ENCODE results near the gene DENR. TPM values are rescaled to one million over a fixed set of nuclear protein-coding genes. Genes with fewer than 3 reads are reported as not detected.

The DENR gene
- total and polyA plus RNA-seq, 2 of the 8 experiments (the other 6 are each of a cell fraction or from before 2014, with no cell fraction given): 26.9 to 84.0 TPM

DNA sequence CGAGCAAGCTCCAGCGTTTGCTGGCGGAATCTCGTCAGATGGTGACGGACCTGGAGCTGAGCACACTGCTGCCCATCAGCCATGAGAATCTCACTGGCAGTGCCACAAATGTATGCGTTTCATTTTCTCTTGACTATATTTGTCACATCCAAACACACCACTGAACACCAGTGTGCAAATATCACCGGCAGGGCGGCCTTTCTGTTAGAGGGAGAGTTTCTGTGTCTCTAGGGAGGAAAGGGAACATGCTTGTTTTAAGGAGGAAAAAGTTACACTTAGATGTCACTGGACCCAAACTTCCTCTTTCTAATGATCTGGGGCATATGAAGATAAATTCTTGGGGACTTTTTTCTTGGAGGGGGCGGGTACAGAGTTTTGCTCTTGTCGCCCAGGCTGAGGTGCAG lies 60.7 kb downstream of the DENR start:
- H3K18ac ChIP-seq (ENCODE audit: extremely low read depth, low read length): no peak overlapping the region
- H3K56ac ChIP-seq (replicated peaks; ENCODE audit: insufficient read length, low read depth, low read length): no peak overlapping the region
- WGBS, 2 experiments (ENCODE audit: extremely low coverage in 1 of 2, insufficient coverage in 1 of 2, insufficient read length in 1 of 2, insufficient replicate concordance in 2 of 2, low coverage in 1 of 2, low lambda C conversion rate in 2 of 2, missing lambda C conversion rate in 1 of 2): 89% methylated on average over 10 of the region's 10 CpGs; no CpG with 5 or more reads in 1 of the 2 experiments
- H3K79me2 ChIP-seq (ENCODE audit: control insufficient read depth in 1 of 2, insufficient read depth in 2 of 2, low read length in 2 of 2): no peaks in the 10 kb centered on the region
- no peak overlapping the region for H2BK120ac ChIP-seq (replicated peaks; ENCODE audit: low read depth, low read length)
- H2BK20ac ChIP-seq (ENCODE audit: low read length): no peak overlapping the region
- H4K20me1 ChIP-seq (replicated peaks in 1 of 2; ENCODE audit: control insufficient read depth in 1 of 2, insufficient read depth in 2 of 2, low read length in 2 of 2): no peaks in the 10 kb centered on the region
- H3K4me2 ChIP-seq (ENCODE audit: insufficient read depth in 1 of 2, low read depth in 2 of 2, low read length in 2 of 2): no peak overlapping the region
- H3K36me3 ChIP-seq (ENCODE audit: control insufficient read depth in 2 of 4, insufficient read depth in 4 of 4, low read length in 3 of 4): no peaks in the 10 kb centered on the region
- TF ChIP-seq TAF1 (IDR thresholded peaks at IDR 0.05; ENCODE audit: low read depth, low read length) (no peak), GTF2F1 (IDR thresholded peaks at IDR 0.05; ENCODE audit: borderline replicate concordance, low read depth, low read length) (no peak), BCL11A (IDR thresholded peaks at IDR 0.05; ENCODE audit: low read depth in 2 of 2, low read length in 2 of 2) (no peak), SIN3A (conservative IDR thresholded peaks at IDR 0.05 in 1 of 2, IDR thresholded peaks at IDR 0.05 in 1 of 2; ENCODE audit: low read depth in 1 of 2, low read length in 2 of 2) (no peak), TCF12 (IDR thresholded peaks at IDR 0.05; ENCODE audit: low read depth, low read length) (no peak), SUZ12 (IDR thresholded peaks at IDR 0.05; ENCODE audit: low read length) (no peak), SIX5 (IDR thresholded peaks at IDR 0.05; ENCODE audit: low read depth, low read length) (no peak), HDAC2 (IDR thresholded peaks at IDR 0.05; ENCODE audit: borderline replicate concordance in 1 of 2, low read depth in 2 of 2, low read length in 2 of 2) (no peak), PHF8 (conservative IDR thresholded peaks at IDR 0.05; ENCODE audit: low read depth, low read length) (no peak), BRCA1 (IDR thresholded peaks at IDR 0.05; ENCODE audit: low read depth, low read length) (no peak), TBP (IDR thresholded peaks at IDR 0.05; ENCODE audit: low read depth, low read length) (no peak), CEBPB (IDR thresholded peaks at IDR 0.05; ENCODE audit: low read depth, low read length) (no peak), NANOG (IDR thresholded peaks at IDR 0.05; ENCODE audit: insufficient read depth, low read depth, low read length, poor library complexity, severe bottlenecking) (no peak)
- TF ChIP-seq, protein P1, sequence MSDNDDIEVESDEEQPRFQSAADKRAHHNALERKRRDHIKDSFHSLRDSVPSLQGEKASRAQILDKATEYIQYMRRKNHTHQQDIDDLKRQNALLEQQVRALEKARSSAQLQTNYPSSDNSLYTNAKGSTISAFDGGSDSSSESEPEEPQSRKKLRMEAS (IDR thresholded peaks at IDR 0.05): no peak
- H3K4me3 ChIP-seq (ENCODE audit: extremely low read depth in 1 of 4, insufficient read depth in 2 of 4, low read depth in 3 of 4, low read length in 4 of 4): no peak overlapping the region
- H3K23ac ChIP-seq (ENCODE audit: insufficient read length): no peak overlapping the region
- no peak for FAIRE-seq
- H4K91ac ChIP-seq (replicated peaks; ENCODE audit: insufficient read length, low read length): no peak overlapping the region
- 0 out of 2 replicates have a peak, but pooled peaks cover 1% of the 10 kb centered on the region for H3K23me2 ChIP-seq (ENCODE audit: low read depth, low read length)
- no peaks in the 10 kb centered on the region for H3K79me1 ChIP-seq (ENCODE audit: low read depth, low read length)
- H4K5ac ChIP-seq (ENCODE audit: insufficient read length, low read depth, low read length): no peak overlapping the region
- ChIA-PET CTCF (ENCODE audit: partially characterized antibody) (interaction anchor here (1.6 kb wide), 1 partner anchor 21 kb away, joined by 3 read pairs; no protein-coding TSS in a partner anchor), POLR2A (ENCODE audit: partially characterized antibody) (no interaction called here)
- no peak overlapping the region for H2AK5ac ChIP-seq (ENCODE audit: low read depth, low read length)
- no peak overlapping the region for H2AFZ ChIP-seq (ENCODE audit: low read length)
- H3K4ac ChIP-seq (replicated peaks; ENCODE audit: insufficient read length, low read depth, low read length): no peak overlapping the region
- H3K14ac ChIP-seq (ENCODE audit: insufficient read length): no peak overlapping the region
- no peak overlapping the region for H3K27ac ChIP-seq (ENCODE audit: low read depth, low read length)
- H3K27me3 ChIP-seq (replicated peaks in 1 of 4; ENCODE audit: control insufficient read depth in 3 of 4, extremely low read depth in 1 of 4, insufficient read depth in 3 of 4, low read length in 3 of 4): no peaks in the 10 kb centered on the region
- no peaks in the 10 kb centered on the region for H3K4me1 ChIP-seq (replicated peaks in 1 of 4; ENCODE audit: control insufficient read depth in 3 of 4, insufficient read depth in 4 of 4, low read length in 3 of 4)
- no peak overlapping the region for H3K9ac ChIP-seq (replicated peaks in 1 of 4; ENCODE audit: extremely low read depth in 1 of 4, low read depth in 3 of 4, low read length in 3 of 4)
- no peak for DNase-seq (ENCODE audit: low read depth in 1 of 2, low spot score in 2 of 2)
- no peaks in the 10 kb centered on the region for H3K9me3 ChIP-seq (ENCODE audit: insufficient read depth in 2 of 2, low read depth in 1 of 2, low read length in 1 of 2)
- no peak overlapping the region for H2BK15ac ChIP-seq (ENCODE audit: low read length)
- no peak overlapping the region for H4K8ac ChIP-seq (ENCODE audit: extremely low read depth, insufficient read depth, low read length)
- H2BK12ac ChIP-seq (ENCODE audit: low read depth, low read length): no peak overlapping the region
- no peak overlapping the region for H2BK5ac ChIP-seq (ENCODE audit: low read depth, low read length)

All from H1 (cell line).